SU-DHL-6 (cell line): ENCODE results near the gene HOXD3.

Experiments used
- H2AFZ ChIP-seq: fragments of 200-600 bp; sonication (generic); 2 replicates; pipeline ENCODE4 v1.6.1; 2014; ENCODE audit warnings: low read depth, mild to moderate bottlenecking, moderate library complexity, mixed read lengths, antibody characterized with exemption, low read length; ENCODE audit not compliant: severe bottlenecking
- H3F3A ChIP-seq: fragments of 200-600 bp; shearing (Covaris generic); 2 replicates; pipeline ENCODE4 v1.6.0; 2016; ENCODE audit warnings: antibody characterized with exemption, mild to moderate bottlenecking; ENCODE audit not compliant: insufficient read depth
- H3K27ac ChIP-seq: fragments of 200-600 bp; sonication (generic); 2 replicates; pipeline ENCODE4 v1.5.1; 2016; ENCODE audit warnings: low read depth, mild to moderate bottlenecking, low read length, moderate library complexity, mixed read lengths
- H3K27me3 ChIP-seq: fragments of 200-600 bp; sonication (generic), shearing (Covaris generic); 2 replicates; pipeline ENCODE4 v1.6.0; 2014; ENCODE audit warnings: mild to moderate bottlenecking, low read length
- H3K36me3 ChIP-seq: fragments of 200-600 bp; sonication (generic); 2 replicates; pipeline ENCODE4 v1.6.1; 2014; ENCODE audit warnings: mild to moderate bottlenecking, low read length, mixed read lengths
- H3K4me2 ChIP-seq: fragments of 300-600, 200-600 bp; shearing (Covaris generic), sonication (generic); 2 replicates; pipeline ENCODE4 v1.6.0; 2014; ENCODE audit warnings: low read length, low read depth, mild to moderate bottlenecking; ENCODE audit not compliant: poor library complexity, severe bottlenecking
- H3K4me3 ChIP-seq: fragments of 200-600 bp; sonication (generic); 2 replicates; pipeline ENCODE4 v1.5.1; 2014; ENCODE audit warnings: antibody characterized with exemption, low read length, mild to moderate bottlenecking, mixed read lengths; ENCODE audit not compliant: insufficient read depth, poor library complexity, severe bottlenecking
- H3K79me2 ChIP-seq: fragments of 200-600 bp; sonication (generic); 2 replicates; pipeline ENCODE4 v1.6.1; 2014; ENCODE audit warnings: mild to moderate bottlenecking, low read length, moderate library complexity; ENCODE audit not compliant: insufficient read depth
- H3K9ac ChIP-seq: fragments of 200-600 bp; sonication (generic); 2 replicates; pipeline ENCODE4 v1.7.0; 2014; ENCODE audit warnings: mild to moderate bottlenecking, low read length
- H3K9me2 ChIP-seq: fragments of 200-600 bp; sonication (generic); replicated peaks from 2 replicates; pipeline ENCODE4 v1.6.1; 2014; ENCODE audit warnings: low read length; ENCODE audit not compliant: insufficient read depth
- H3K9me3 ChIP-seq: fragments of 200-600 bp; sonication (generic); 2 replicates; pipeline ENCODE4 v1.6.1; 2014; ENCODE audit warnings: low read length, mixed read lengths; ENCODE audit not compliant: insufficient read depth
- H4K20me1 ChIP-seq: fragments of 200-600 bp; sonication (generic); 2 replicates; pipeline ENCODE4 v1.6.1; 2014; ENCODE audit warnings: low read depth, mild to moderate bottlenecking, antibody characterized with exemption, low read length, moderate library complexity, mixed read lengths
- CTCF ChIP-seq: fragments of 200-600 bp; sonication (generic); IDR thresholded peaks from one replicate; pipeline ENCODE4 v1.5.1; 2017; ENCODE audit warnings: antibody characterized with exemption, mild to moderate bottlenecking, low read length, moderate library complexity; ENCODE audit not compliant: insufficient read depth, poor library complexity, severe bottlenecking
- EZH2phosphoT487 ChIP-seq: fragments of 200-600 bp; sonication (generic), shearing (Covaris generic); conservative IDR thresholded peaks from 2 replicates; pipeline ENCODE4 v1.6.1; 2018; ENCODE audit warnings: mild to moderate bottlenecking, antibody characterized with exemption, low read length, moderate library complexity, mixed read lengths

The HOXD3 gene

GRCh38 chr2:176206136-176206535 is 49.0 kb downstream of the HOXD3 start:
- no peaks in the 10 kb centered on the region for H3K79me2 ChIP-seq
- H2AFZ ChIP-seq = no peak overlapping the region
- no peaks in the 10 kb centered on the region for H3K27me3 ChIP-seq
- no peak overlapping the region for H3K27ac ChIP-seq
- no peaks in the 10 kb centered on the region for H4K20me1 ChIP-seq
- TF ChIP-seq CTCF (no peak), EZH2phosphoT487 (no peak)
- no peaks in the 10 kb centered on the region for H3K36me3 ChIP-seq
- no peak overlapping the region for H3K9ac ChIP-seq
- no peak overlapping the region for H3K4me3 ChIP-seq
- H3F3A ChIP-seq = no peaks in the 10 kb centered on the region
- H3K9me3 ChIP-seq = no peaks in the 10 kb centered on the region
- H3K4me2 ChIP-seq = no peak overlapping the region
- no peaks in the 10 kb centered on the region for H3K9me2 ChIP-seq

GRCh38 chr2:176206682-176207081 is 49.6 kb downstream of the HOXD3 start:
- no peaks in the 10 kb centered on the region for H3F3A ChIP-seq
- H3K27ac ChIP-seq = no peak overlapping the region
- H3K9me2 ChIP-seq = no peaks in the 10 kb centered on the region
- no peak overlapping the region for H2AFZ ChIP-seq
- H3K9me3 ChIP-seq = no peaks in the 10 kb centered on the region
- H3K79me2 ChIP-seq = no peaks in the 10 kb centered on the region
- H3K4me2 ChIP-seq = no peak overlapping the region
- H3K27me3 ChIP-seq = no peaks in the 10 kb centered on the region
- no peak overlapping the region for H3K9ac ChIP-seq
- no peaks in the 10 kb centered on the region for H3K36me3 ChIP-seq
- H3K4me3 ChIP-seq = no peak overlapping the region
- H4K20me1 ChIP-seq = no peaks in the 10 kb centered on the region
- TF ChIP-seq CTCF = no peak
- TF ChIP-seq EZH2phosphoT487 = no peak

- no peaks in the 10 kb centered on the region for H3K79me2 ChIP-seq
- no peak overlapping the region for H3K27ac ChIP-seq
Observed at GRCh38 chr2:176211110-176211509, 54.0 kb downstream of the HOXD3 start.

More at GRCh38 chr2:176211110-176211509, 54.0 kb downstream of the HOXD3 start:
- H3F3A ChIP-seq = no peaks in the 10 kb centered on the region
- no peak overlapping the region for H3K4me3 ChIP-seq
- H3K36me3 ChIP-seq = no peaks in the 10 kb centered on the region
- no peaks in the 10 kb centered on the region for H3K9me3 ChIP-seq
- H2AFZ ChIP-seq = no peak overlapping the region
- H3K9me2 ChIP-seq = no peaks in the 10 kb centered on the region
- H4K20me1 ChIP-seq = no peaks in the 10 kb centered on the region
- H3K4me2 ChIP-seq = no peak overlapping the region
- no peaks in the 10 kb centered on the region for H3K27me3 ChIP-seq
- TF ChIP-seq EZH2phosphoT487 = no peak
- TF ChIP-seq CTCF = no peak
- no peak overlapping the region for H3K9ac ChIP-seq
